DMS 273 (cell line): Measurements from ENCODE around the gene XPO1.
"Not testable (repeated sequence)": the region's sequence is repeated elsewhere in the genome, so short reads cannot be mapped to it uniquely, and the experiment has no call there.

Source experiments
- DNase-seq: peaks from one replicate; lab custom pipeline; 2025; ENCODE audit not compliant: unreplicated experiment; lab: John Stamatoyannopoulos, UW

Gene XPO1

DNA sequence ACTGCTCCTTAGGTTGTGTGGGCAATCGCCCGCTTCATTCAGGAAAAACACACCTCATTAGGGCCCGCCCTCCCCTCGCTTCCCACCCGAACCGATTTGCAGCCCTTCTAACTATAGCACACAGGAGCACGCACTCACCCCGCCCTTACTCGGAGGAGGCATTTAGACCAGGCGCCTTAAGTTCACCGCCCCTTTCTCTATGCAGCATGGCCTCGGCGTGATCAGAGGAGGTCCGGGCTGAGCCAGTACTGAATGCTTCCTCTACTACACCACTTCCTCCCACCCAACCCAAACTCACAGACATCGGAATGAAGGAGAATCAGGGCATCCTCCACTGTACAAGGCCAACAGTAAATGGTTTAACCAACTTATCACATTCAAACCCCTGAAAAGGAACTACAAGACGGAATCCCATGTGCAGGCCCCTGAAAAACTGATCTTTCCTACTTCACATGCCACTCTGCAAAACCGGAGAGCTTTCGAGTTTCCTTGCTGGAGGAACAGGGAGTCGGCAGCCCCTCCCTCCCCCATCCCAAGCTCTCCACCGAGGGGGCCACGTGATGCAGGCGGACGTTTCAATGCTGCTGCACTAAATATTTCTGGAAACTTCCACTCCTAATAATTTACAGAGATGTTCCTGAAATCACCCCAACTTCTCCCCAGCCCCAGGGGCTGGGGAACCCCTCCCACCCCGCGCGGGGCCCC is 1.4 kb downstream of the XPO1 start:
- DNase-seq: peak; percentile 96

DNA sequence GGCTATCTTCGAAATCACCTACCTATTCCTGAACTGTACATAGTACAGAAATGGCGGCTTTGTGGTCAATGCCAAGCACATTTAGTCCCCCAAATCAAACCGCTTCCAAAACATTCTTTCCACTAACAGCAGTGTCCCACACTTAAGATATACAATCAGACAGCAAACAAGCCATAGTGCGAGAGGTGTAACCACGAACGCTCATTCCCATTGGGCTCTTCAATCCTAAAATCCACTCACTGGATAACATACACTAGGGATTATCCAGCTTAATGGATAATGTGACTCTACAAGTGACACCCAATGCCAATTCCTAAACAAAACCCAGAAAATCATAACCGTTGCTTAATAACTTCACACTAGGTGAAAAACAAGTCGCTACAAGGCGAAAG is 2.0 kb downstream of the XPO1 start:
- DNase-seq: peak; percentile 53

DNA sequence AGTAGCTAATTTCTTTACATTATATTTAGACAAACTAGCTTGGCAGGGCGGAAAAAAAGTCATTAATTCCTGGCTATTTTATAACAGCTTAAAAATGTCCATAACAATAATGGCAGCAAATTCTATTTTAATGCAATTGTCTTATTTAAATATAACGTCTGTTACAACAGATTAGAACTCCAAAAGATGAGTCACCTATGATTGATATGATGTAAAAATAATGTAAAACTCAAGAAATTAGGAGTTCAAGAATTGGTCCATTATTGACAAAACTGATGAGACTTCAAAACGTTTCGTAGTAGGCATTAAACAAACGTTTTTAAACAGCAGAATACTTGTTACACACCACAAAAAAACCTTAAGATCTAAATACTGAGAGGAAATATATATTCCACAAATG is 2.7 kb downstream of the XPO1 start:
- no peak for DNase-seq

DNA sequence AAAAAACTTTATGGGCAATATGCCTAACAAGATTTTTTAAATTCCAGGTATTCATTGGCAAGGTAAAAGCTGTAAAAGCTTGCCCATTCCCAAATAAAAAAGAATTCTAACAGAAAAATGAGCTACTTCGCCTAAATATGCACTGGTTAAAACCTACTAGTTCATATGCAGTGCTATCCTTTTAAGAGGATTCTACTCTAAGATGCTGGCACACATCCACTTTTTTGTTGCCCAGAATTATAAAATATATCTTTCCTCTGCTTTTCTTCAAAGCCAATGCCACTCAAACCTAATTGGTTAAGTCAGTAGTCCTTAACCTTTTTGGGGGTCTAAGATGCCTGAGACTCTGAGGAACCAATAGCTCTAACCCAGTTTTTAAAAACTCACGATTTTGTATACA is 3.2 kb downstream of the XPO1 start:
- no peak for DNase-seq

DNA sequence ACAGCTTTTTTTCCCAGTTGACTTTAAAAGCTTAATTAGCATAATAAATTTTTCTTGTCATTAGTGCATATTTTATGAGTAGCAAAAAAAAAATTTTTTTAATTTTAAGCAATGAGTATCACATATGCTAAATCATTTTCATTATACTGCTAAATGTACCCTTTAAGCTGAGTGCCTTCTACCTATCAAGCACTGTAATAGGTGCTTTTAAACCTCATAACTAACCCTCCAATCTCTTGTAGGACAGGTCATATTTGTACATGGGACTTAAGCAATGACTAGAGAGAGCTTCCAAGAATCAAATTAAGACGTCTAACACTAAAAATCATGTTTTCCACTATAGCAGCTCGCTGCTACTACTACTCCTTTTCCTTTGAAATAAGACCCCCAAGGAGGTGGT is 7.4 kb downstream of the XPO1 start:
- no peak for DNase-seq

DNA sequence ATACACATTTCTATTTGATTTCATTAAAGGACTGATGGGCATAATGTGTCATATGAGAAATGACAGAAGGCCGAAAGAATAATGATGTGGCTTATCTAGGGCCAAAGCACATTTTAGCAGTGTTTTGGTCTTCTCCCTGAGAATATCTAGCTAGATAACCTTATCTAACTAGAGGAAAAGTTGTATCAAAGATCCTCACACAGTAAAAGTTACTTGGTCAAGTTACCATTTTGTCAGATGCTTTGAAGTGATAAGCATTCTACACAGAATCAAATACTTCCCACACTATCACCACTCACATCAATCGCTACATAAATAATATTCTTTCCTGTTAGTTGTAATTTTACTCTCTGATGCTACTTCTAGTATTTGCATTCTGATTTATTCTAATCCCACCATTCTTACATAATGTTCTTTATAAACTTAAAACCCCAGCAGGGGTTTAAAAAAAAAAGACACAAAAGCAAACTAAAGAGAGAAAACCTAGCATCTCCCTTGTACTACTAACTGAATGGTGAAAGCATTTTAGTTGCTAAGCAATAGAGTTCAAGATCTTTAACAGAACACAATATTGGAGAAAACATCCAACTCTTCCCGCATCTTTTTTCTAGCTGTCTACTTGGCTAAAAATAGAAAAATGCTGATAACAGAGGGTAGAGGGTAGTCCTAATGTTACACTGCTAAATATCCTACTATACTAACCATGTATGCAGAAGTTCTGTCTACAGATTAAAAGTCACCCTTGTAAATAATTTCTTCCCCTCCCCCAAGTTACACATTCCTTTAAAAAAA is 8.0 kb downstream of the XPO1 start:
- no peak for DNase-seq

DNA sequence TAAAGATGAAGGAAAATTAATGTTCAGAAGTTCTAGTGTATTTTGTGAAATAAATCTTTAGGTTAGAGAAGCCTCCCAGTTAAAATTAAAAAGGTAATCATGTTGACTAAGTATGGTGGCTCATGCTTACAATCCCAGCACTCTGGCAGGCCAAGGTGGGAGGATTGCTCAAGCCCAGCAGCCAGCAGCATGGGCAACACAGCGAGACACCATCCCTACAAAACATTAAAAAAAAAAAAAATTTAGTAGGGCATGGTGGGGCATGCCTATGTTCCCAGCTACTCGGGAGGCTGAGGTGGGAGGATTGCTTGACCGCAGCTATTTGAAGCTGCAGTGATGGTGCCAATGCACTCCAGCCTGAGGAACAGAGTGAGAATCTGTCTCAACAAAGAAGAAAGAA is 17.9 kb downstream of the XPO1 start:
- DNase-seq: no peak

DNA sequence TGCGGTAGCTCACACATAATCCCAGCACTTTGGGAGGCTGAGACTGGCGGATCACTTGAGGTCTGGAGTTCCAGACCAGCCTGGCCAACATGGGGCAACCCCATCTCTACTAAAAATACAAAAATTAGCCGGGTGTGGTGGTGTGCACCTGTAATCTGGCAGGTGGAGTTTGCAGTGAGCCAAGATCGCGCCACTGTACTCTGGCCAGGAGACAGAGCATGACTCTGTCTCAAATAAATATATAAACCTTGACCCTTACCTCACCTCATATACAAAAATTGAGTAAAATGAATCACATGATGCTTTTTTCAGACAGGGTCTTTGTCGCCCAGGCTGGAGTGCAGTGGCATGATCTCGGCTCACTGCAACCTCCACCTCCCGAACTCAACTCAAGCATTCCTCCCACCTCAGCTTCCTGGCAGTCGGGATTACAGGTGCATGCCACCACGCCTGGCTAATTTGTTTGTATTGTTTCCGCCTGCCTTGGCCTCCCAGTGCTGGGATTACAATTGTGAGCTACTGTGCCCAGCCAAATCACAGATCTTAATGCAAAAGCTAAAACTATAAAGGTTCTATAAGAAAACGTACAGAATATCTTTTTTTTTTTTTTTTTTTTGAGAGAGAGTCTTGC is 25.3 kb downstream of the XPO1 start:
- no peak for DNase-seq

DNA sequence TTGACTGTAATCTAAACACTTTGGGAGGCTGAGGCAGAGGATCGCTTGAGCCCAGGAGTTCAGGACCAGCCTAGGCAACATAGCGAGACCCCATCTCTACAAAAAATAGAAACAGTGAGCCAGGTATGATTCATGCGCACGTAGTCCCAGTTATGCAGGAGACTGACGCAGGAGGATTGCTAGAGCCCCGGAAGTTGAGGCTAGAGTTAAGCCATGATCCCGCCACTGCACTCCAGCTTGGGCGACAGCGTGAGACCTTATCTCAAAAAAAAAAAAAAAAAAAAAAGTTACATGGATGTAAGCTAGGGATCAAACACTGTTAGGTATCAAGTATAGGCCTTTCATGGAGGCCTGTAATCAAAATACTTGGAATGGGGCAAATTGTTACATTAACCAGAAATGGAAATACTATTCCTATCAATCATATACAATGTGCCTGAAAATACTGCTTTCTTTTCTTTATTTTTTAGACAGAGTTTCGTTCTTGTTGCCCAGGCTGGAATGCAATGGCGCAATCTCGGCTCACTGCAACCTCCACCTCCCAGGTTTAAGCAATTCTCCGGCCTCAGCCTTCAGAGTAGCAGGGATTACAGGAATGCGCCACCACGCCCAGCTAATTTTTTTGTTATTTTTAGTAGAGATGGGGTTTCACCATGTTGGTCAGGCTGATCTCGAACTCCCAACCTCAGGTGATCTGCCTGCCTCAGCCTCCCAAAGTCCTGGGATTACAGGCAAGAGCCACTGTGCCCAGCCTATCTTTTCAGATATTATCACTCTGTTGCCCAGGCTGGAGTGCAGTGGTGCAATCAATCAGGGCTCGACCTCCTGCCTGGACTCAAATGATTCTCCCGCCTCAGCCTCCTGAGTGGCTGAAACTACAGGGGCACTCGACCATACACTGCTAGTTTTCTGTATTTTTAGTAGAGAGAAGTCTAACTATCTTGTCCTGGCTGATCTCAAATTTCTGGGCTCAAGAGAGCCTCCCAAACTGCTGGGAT is 27.2 kb downstream of the XPO1 start:
- no peak for DNase-seq

DNA sequence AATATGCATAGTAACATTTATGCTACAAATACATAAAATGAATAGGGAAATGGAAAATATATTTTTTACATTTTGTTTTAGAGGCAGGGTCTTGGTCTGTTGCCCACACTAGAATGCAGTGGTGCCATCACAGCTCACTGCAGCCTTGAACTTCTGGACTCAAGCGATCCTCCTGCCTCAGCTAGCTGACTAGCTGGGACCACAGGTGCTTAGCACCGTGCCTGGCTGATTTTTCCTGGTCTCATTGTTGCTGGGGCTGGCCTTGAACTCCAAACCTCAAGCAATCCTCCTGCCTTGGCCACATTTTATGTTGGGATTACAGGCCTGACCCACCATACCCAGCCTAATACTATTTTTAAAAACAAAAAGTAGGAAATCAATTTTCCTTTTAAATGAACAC is 33.2 kb downstream of the XPO1 start:
- no peak for DNase-seq

DNA sequence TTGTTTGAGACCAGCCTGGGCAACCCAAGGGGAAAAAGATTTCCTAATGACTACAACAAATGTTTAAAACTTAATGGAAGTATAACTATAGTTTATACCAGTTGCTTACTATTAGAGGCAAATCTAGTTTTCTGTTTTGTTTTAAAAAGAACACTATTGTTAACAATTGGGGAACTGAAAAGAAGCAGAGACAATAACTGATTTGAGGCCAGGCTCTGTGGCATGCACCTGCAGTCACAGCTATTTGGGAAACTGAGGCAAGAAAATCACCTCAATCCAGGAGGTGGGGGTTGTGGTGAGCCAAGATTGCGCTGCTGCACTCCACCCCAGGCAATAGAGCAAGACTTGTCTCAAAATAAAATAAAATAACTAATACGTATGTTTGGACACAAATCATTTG is 39.1 kb downstream of the XPO1 start:
- no peak for DNase-seq

DNA sequence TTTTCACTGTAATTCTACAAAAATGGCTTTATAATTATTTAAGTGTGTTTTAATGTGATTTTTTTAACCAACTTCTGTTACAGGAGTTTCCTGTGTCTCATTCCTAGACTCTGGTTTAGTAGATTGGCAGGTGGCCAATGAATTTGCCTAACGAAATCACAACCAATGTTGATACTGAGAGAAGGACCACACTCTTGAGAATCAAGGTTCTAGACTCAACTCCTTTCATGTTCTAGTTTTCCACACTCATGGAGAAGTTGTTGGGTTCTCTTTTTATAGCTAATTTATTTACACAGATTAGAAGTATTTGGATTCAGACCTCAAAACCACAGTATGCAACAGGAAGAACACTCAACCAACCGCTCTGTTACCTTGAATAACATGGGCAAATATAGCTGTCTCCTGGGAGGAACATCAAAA is 44.6 kb downstream of the XPO1 start:
- DNase-seq: peak; percentile 25

DNA sequence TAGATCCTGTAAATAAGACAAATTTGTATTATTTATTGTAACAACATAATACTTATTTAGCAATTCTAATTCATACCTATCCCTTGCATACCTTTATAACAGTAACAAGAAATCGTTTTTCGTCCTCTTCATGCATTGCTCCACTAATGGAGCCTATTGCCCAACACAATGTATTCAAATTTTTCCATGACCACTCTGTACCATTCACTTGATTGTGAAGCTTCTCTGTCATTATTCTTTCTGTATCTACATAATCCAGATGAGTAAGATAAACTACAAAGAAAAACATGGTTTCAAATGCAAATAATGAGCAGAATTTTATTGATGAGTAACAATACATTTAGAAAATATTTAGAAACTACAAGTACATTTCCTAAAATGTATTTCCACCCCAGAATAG is 45.7 kb downstream of the XPO1 start:
- no peak for DNase-seq

DNA sequence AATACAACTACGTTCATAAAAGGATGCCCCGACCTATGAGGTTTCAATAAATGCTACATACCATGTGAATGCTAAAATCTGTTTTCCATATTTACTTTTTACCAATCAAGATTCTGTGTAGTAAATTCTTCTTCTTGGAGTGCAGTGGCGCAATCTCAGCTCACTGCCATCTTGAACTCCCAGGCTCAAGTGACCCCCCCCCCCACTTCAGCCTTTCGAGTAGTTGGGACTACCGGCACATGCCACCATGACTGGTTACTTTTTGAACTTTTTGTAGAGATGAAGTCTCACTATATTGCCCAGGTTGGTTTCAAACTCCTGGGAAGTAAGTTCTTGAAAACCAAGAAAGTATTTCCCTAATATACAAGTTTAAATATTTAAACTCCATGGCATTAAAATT is 52.9 kb downstream of the XPO1 start:
- DNase-seq: no peak

DNA sequence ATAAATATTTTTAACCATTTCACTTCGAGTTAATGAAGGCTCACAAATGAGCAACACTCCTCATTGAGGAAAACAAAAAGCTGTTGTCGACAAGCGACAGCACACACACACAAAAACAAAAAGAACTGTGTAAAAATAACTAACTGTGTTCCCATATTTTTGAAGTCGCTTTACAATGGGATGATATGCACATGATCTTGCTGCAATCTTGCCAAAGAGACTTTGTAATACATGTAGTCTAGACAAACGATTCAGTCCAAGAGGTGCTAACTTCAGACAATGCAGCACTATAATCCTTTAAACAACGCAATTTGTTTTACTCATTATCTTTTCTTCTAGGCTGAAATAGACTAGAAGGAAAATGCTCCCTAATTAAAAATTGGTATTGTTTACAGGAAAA is 60.1 kb downstream of the XPO1 start:
- DNase-seq: no peak

DNA sequence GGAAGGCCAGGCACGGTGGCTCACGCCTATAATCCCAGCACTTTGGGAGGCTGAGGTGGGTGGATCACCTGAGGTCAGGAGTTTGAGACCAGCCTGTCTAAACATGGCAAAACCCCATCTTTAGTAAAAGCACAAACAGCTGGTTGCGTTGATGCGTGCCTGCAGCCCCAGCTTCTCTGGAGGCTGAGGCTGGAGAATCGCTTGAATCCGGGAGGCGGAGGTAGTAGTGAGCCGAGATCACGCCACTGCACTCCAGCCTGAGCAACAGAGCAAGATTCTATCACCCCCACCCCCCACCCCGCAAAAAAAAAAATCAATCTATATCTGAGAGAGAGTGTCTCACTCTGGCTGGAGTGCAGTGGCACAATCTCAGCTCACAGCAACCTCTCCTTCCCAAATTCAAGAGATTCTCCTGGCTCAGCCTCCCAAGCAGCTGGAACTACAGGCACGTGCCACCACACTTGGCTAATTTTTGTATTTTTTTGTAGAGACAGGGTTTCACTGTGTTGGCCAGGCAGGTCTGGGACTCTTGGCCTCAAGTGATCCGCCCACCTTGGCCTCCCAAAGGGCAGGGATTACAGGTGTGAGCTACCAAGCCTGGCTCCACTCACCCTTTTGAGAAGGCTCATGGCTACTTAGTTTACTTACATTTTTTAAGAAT is 61.1 kb downstream of the XPO1 start:
- DNase-seq: not testable (repeated sequence)

DNA sequence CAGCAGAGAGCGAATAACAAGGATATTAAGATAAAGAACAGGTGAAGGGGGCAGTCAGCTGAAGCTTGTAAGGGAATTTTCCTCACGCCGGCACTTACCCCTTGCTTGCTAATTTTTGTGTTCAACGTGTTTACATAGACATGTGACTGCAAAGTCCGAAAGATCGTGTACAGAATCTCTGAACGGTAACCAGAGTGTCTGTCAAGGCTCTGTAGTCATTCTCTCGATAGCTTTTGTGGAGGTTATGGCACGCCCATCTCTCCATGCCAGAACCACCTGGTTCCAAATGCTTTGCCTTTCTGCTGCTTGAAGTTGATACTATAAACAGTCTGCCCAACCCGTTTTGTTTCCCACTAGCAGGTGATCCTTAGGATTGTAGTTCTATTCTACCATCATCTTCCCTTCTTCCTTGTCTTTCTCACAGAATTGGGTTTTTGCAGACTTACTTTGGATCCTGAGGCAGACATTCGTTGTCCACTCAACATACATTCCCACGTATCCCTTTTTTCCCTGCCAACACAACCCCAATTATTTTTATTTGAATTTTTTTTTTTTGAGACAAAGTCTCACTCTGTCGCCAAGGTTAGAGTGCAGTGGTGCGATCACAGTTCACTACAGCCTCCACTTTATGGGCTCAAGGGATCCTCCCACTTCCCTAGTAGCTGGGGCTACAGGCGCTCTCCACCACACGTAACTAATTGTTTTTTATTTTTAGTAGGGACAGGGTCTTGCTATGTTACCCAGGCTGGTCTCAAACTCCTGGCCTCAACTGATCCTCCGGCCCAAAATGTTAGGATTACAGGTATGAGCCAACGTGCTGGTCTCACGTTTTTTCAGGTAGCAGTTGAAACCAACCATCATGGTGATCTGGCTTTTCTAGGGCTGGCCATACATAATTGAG is 66.0 kb downstream of the XPO1 start:
- DNase-seq: peak; percentile 63

DNA sequence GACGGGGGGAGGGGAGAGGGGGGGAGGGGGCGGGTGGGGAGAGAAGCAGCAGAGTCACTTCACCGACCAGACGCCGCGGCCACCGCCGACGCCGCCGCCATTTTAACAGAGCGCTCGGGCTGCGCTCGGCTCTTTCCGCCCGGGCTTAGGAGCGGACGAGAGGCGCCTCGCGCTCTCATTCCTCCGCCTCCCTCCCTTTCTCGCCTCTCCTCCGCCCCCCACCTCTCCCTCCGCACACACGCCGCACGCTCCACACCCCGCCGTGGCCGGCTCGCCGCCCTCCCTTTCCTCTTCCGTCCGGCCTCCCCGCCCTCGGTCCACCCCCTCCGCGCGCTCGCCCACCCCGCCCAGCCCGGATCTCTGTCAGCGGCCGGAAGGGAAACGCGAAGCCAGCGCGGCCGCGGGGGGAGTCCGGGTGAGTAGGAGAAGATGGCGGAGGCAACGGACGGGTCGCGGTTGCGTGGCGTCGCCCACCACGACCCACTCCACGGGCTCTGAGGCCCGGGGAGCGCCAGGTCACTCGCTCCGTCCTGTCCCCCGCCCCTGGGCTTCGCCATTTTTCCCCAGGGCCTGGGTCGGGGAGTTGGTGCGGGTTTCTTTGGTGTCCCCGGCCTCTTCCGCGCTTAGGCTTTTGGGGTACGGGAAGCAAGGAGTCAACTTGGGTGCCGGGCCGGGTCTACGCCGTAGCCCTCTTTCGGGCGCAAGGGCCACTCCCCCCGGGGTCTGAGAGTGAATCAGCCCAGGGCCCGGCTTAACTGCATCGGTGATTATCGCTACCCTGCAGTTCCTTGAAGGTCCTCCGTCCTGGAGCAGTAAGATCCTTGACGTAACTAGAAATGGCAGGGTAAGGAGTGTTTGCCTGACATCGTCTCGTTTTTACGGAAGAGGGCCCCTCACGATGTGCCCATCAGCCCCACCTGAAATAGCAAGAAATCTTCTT is 66.9 kb downstream of the XPO1 start, which contains the start of gene USP34:
Gene USP34 (minus strand): TSS at position 123 of the 940 bp plus-strand sequence. CDS start 395 bp downstream, outside the sequence.
- peak; percentile 97 for DNase-seq
